HG02571 (cell line): ENCODE data around the gene RPS17.
A peak's percentile ranks its signal among the peaks of the same experiment; 100 is the strongest.

Experiments used
- ATAC-seq: cut with Tn5 transposase; IDR thresholded peaks from one replicate; pipeline ENCODE4 v1.9.1; 2021; ENCODE audit warnings: mild to moderate bottlenecking, moderate library complexity; ENCODE audit not compliant: unreplicated experiment

Gene RPS17

DNA sequence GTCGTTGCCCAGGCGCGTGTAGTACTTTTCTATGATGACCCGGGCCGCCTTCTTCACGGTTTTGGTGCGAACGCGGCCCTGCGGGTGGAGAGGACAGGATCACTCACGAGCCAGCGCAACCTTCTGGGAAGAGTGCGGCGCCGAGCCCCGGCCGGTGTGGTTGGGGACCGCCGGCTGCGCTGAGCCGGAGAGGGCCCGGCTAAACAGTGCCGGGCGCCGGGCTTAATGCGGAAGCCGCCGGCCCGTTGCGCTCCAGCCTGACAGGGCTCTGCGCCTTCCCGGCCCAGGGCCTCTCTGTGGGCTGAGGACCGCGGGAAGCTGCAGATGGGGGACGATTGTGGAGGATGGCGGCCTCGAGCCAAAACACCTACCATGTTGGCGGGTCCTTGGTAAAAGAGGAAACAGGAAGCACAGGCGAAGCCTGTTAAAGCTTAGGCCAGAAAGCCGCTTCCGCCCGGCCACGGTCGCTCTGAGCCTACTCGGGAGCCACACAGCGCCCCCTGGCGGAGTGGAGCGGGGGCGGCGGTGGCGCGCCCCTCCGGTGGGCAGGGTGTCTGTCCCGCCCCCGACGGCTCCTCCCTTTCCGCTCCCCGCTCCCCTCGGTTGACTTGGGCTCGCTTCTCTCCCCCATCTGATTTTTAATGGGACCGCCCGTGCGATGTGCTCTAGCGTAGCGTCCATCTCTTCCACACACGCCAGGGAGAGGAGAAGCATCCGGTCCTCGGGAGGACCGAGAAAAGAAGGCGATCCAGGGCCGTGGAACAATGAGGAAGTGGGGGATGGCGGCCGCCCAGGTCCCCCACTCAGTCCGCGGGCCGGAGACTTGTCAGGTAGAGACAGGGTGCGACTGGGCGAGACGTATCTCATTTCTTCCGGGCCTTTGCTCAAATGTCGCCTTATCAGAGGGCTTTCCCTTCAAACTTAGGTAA is at the start of gene RPS17:
TSS of gene RPS17 (minus strand) at position 403 of the 929 bp plus-strand sequence. CDS start at position 374, 29 bp downstream.
- peak; percentile 89 for ATAC-seq

- ATAC-seq = no peak
These were observed 47.5 kb upstream of the RPS17 start for GRCh38 chr15:82587805-82588204.

DNA sequence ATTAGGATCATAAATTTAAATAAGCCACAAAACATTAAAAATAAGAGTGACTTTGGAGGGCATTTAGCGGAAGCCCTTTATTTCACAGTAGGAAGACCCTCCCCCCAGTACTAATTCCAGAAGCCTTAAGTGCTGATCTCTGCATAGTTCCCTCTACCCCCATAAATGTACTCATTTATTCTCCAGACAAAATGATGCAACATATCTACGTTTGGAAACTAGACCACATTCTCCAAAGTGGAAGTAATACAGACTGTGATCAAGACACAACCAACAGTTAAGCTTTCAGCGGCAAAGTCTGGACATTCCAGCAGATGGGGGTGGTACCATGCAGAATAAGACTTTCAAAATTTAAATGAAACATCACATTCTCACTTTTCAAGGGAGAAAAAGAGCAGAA is 44.8 kb upstream of the RPS17 start:
- ATAC-seq = no peak

GRCh38 chr15:82580713-82581112 is 40.5 kb upstream of the RPS17 start:
- ATAC-seq = no peak

DNA sequence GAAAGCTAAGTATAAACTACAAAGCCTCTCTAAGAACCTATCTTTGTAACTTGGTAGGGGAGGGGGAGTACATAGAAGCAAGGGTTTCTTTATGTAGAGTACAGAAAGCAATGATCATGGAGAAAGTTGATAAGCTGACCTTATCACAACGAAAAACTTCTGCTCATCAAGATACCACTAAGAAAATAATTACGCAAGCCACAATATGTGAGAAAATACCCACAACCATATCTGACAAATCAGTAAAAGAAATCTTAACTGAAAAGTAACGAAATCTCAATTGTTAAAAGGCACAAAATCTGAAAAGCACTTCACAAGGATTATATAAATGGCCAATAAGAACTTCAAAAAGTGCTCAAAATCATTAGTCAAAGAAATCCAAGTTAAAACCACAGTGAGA is 35.1 kb upstream of the RPS17 start:
- no peak for ATAC-seq

- ATAC-seq = no peak
These were observed 32.7 kb upstream of the RPS17 start for GRCh38 chr15:82572986-82573385.

- ATAC-seq = no peak
These were observed 32.1 kb upstream of the RPS17 start for GRCh38 chr15:82572311-82572710.

- no peak for ATAC-seq
These were observed 31.5 kb upstream of the RPS17 start for GRCh38 chr15:82571722-82572222.

- no peak for ATAC-seq
These were observed 30.7 kb upstream of the RPS17 start for GRCh38 chr15:82570721-82571508.

DNA sequence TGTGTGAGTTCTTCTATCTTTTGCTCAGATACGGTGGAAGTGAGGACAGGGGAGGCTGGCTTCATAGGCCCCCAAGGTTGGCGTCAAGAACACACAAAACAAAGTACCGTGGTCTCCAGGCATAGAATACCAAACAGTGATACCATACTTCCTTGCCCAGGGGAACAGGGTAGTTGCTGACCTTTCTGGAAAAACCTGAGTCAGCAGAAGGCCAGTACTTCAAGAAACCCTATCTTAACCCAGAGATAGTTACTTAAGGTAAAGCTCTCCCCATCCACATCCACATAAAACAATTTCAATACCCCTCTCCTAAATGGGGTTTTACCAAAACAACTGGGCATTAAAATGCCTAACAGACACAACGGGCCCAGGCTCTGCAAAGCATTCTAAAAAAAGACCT is 29.6 kb upstream of the RPS17 start:
- ATAC-seq = no peak

- no peak for ATAC-seq
These were observed 28.7 kb upstream of the RPS17 start for GRCh38 chr15:82568986-82569385.

GRCh38 chr15:82567661-82568060 is 27.4 kb upstream of the RPS17 start:
- no peak for ATAC-seq

- no peak for ATAC-seq
These were observed 26.4 kb upstream of the RPS17 start for GRCh38 chr15:82566690-82567089.

GRCh38 chr15:82558502-82558901 is 18.2 kb upstream of the RPS17 start:
- ATAC-seq = no peak

DNA sequence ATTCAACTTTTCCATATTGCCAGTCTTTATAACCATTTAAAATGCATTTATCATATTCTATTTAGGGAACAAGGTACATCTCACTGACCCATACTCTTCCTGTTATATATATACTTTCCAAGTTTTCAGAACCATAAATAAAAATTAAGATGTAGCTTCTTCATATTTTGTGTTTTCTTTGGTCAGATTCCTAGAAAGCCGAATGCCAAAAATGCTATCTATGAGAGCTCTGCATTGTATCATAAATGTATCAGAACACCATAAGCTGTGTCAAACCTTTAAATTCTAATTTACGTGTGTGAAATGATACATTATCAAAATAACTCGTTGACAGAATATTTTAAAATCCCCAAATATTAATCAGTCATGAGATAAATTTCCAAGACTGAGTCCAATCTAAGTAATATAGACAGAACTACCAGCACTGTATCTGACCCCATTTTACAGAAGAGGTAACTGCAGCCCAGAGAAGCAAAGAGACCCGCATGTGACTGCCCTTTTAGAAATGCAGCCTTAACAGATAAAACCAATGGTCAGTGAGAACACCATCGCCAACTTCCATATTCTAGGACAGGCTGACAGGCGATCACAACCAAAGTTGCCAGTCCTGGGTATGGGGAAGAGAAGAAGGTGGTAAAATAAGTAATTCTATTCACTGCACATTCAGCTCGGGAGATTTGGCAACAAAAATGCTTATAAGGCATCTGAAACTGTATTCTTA is 16.2 kb upstream of the RPS17 start:
- no peak for ATAC-seq

- no peak for ATAC-seq
These were observed 14.6 kb upstream of the RPS17 start for GRCh38 chr15:82554849-82555248.

DNA sequence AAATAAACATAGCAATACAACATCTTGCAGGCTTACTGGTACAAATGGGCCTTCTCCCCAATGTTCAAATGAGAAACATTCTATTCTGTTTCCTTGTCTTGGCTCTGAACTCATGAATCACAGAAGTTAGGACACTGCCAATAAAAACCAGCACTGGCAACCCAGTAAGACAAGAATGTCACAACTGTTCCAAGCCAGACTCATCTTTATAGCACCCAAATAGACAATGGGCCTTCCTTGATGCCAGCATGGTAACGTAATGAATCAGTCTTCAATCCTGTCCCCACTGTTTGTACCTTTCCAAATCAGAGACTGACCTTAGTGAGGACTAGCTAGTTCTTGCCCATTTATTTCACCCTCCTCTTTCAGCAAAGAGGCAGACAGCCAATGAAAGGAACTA is 14.1 kb upstream of the RPS17 start:
- no peak for ATAC-seq

GRCh38 chr15:82553846-82554245 is 13.6 kb upstream of the RPS17 start:
- ATAC-seq = no peak

- no peak for ATAC-seq
These were observed 12.6 kb upstream of the RPS17 start for GRCh38 chr15:82552861-82553260.

- peak; percentile 60 for ATAC-seq
These were observed 11.5 kb upstream of the RPS17 start for GRCh38 chr15:82551646-82552247.

DNA sequence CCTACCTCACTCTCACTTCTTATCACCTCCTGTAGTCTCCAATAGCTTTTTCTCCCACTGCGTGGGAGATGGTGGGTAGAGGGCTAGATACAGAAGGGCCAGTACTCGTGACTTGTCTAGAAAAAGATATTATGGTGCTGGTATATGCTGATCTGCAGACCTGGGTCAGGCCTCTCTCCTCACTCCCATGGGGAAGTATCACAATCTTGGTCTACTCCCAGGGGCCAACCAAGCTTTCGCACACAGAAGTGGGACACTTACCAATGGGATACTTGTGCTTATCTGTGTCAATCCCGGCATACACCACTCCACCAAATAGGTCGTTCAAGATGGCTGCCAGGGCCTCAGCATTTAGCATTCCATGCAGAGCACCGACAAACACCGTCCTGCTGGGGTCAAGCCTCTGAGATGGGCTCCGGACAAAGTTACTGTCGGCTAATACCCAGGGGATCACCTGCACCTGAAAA is 9.0 kb upstream of the RPS17 start:
- ATAC-seq = no peak
